K562 (cell line): Measurements from ENCODE around the gene RPAP2. TPM values are rescaled to one million over a fixed set of nuclear protein-coding genes. Genes with fewer than 3 reads are reported as not detected.

Experiments used
- ARID2 ChIP-seq: fragments of 450-650 bp; IDR thresholded peaks from 2 replicates; pipeline ENCODE4 v1.6.1; 2017; ENCODE audit warnings: antibody characterized with exemption, mild to moderate bottlenecking
- CBX1 ChIP-seq: sonication (generic); IDR thresholded peaks from 2 replicates; pipeline ENCODE4 v1.6.1; 2016; ENCODE audit warnings: antibody characterized with exemption, low read depth, mild to moderate bottlenecking
- CHD2 ChIP-seq: IDR thresholded peaks from 2 replicates; pipeline ENCODE4 v1.6.1; 2011; ENCODE audit warnings: low read depth, low read length
- CUX1 ChIP-seq: fragments of 200-800 bp; sonication (Bioruptor generic); IDR thresholded peaks from 2 replicates; pipeline ENCODE4 v1.6.1; 2016; ENCODE audit warnings: missing genetic modification characterization, missing compliant biosample characterization
- ELF4 ChIP-seq: fragments of 450-650 bp; formaldehyde crosslinking; IDR thresholded peaks from 2 replicates; pipeline ENCODE4 v1.4.0; 2022; ENCODE audit warnings: missing genetic modification characterization
- FOXP1 ChIP-seq: sonication (generic); formaldehyde crosslinking; IDR thresholded peaks from 2 replicates; pipeline ENCODE4 v1.8.0; 2022; ENCODE audit warnings: mild to moderate bottlenecking, missing genetic modification reagents
- HNRNPL ChIP-seq: fragments of 200-400 bp; formaldehyde crosslinking; IDR thresholded peaks from 2 replicates; pipeline ENCODE4 v1.6.1; 2017; ENCODE audit warnings: low read depth, mild to moderate bottlenecking, low read length
- MEIS2 ChIP-seq: fragments of 450-650 bp; IDR thresholded peaks from 2 replicates; pipeline ENCODE4 v1.6.1; 2014; ENCODE audit warnings: mild to moderate bottlenecking; ENCODE audit not compliant: partially characterized antibody
- SNIP1 ChIP-seq: fragments of 450-650 bp; IDR thresholded peaks from 2 replicates; pipeline ENCODE4 v1.7.1; 2017; ENCODE audit warnings: low read depth, mild to moderate bottlenecking
- SRSF3 ChIP-seq: fragments of 200-400 bp; formaldehyde crosslinking; IDR thresholded peaks from 2 replicates; pipeline ENCODE4 v1.6.1; 2016; ENCODE audit warnings: mild to moderate bottlenecking, low read length, moderate library complexity; ENCODE audit not compliant: insufficient read depth
- ZNF217 ChIP-seq: sonication (generic); formaldehyde crosslinking; IDR thresholded peaks from 2 replicates; pipeline ENCODE4 v1.8.0; 2022; ENCODE audit warnings: mild to moderate bottlenecking, missing genetic modification reagents
- ZNF408 ChIP-seq: fragments of 250-450 bp; sonication (Bioruptor Pico); IDR thresholded peaks from 2 replicates; pipeline ENCODE4 v1.4.0; 2020; ENCODE audit warnings: low read depth, mild to moderate bottlenecking, moderate library complexity
- polyA plus RNA-seq, 8 experiments: library from polyadenylated mRNA; depleted of rRNA in 4 of 8; stranded (reverse) in 5 of 8; unstranded in 3 of 8; fragments of >200 nt; fragmentation: Nextera tagmentation in 2 of 8; fragmentation: Illumina TruSeq in 1 of 8; extraction: Ambion mirVana in 2 of 8; extraction: Trizol in 1 of 8; gene quantifications; 2 replicates each; pipeline versions ENCODE4 v1.2.1 to v1.2.3, GENCODE V29; 2011 to 2014; ENCODE audit warnings: inconsistent platforms in 1 of 8, missing spikeins in 1 of 8
- total RNA-seq, 7 experiments: library from RNA; depleted of rRNA in 6 of 7; stranded (reverse); fragments of >200 nt in 6 of 7; fragmentation: Illumina TruSeq in 2 of 7; extraction: Trizol in 2 of 7; gene quantifications; 2 replicates each; pipeline versions ENCODE4 v1.2.1 to v1.2.3, GENCODE V29; 2011 to 2021; ENCODE audit warnings: low replicate concordance in 1 of 7

The RPAP2 gene
- total and polyA plus RNA-seq, 9 of the 15 experiments (the other 6 are each of a cell fraction or from before 2014, with no cell fraction given) = 6.2 to 41.7 (median 28.7) TPM

GRCh38 chr1:92443893-92444292 is 145.0 kb downstream of the RPAP2 start (continued):
- no peak for TF ChIP-seq CHD2
- TF ChIP-seq SRSF3 = no peak
- TF ChIP-seq CUX1 (CRISPR knock-in tag) = no peak
- no peak for TF ChIP-seq MEIS2
- no peak for TF ChIP-seq ZNF408 (CRISPR knock-in tag)
- TF ChIP-seq CBX1 = no peak
- no peak for TF ChIP-seq FOXP1
- TF ChIP-seq HNRNPL = no peak
- TF ChIP-seq ZNF217 (CRISPR knock-in tag) = no peak
- TF ChIP-seq SNIP1 = no peak
- no peak for TF ChIP-seq ELF4
- TF ChIP-seq ARID2 = no peak
- TF ChIP-seq, all 486 proteins: peak for 0
